ENCODE data around the gene CFAP61. TPM values are rescaled to one million over a fixed set of nuclear protein-coding genes. Genes with fewer than 3 reads are reported as not detected.

The CFAP61 gene
- total and polyA plus RNA-seq, 2 experiments from 2014 or later = 0.21 TPM; not detected in 1

GRCh38 chr20:20338133-20338730 lies 285.9 kb downstream of the CFAP61 start:
- Histone ChIP-seq H2AFZ (no peak overlapping the region), H4K20me1 (replicated peaks; ENCODE audit: insufficient read depth) (no peaks in the 10 kb centered on the region), H3K9me2 (ENCODE audit: insufficient read depth) (no peaks in the 10 kb centered on the region), H3F3A (replicated peaks; ENCODE audit: low read depth) (no peaks in the 10 kb centered on the region), H3K27ac (ENCODE audit: low read depth) (no peak overlapping the region), H3K4me2 (no peak overlapping the region), H3K4me1 (ENCODE audit: insufficient read depth) (no peaks in the 10 kb centered on the region), H3K36me3 (ENCODE audit: insufficient read depth) (no peaks in the 10 kb centered on the region), H3K27me3 (ENCODE audit: insufficient read depth) (no peaks in the 10 kb centered on the region), H3K4me3 (no peak overlapping the region), H3K79me2 (replicated peaks; ENCODE audit: insufficient read depth) (no peaks in the 10 kb centered on the region)
- Mint-ChIP-seq H3K27me3 (ENCODE audit: insufficient read depth, low read depth, poor library complexity) (peaks cover 2% of the 10 kb centered on the region), H3K4me3 (no peak overlapping the region), H3K27ac (no peak overlapping the region), H3K36me3 (ENCODE audit: low read depth) (no peaks in the 10 kb centered on the region; the same call in 2 of the 3 replicates), H3K4me1 (no peaks in the 10 kb centered on the region), H3K9me3 (peaks cover 10% of the 10 kb centered on the region; the same call in 1 of the 3 replicates)
- no peak for ATAC-seq
- no peak for TF ChIP-seq EZH2 (IDR thresholded peaks at IDR 0.05; ENCODE audit: low read depth, unreplicated experiment)
- no peak for TF ChIP-seq JUNB (IDR thresholded peaks at IDR 0.05; ENCODE audit: unreplicated experiment)
- no peak for TF ChIP-seq EZH2phosphoT487 (IDR thresholded peaks at IDR 0.05; ENCODE audit: unreplicated experiment)
- TF ChIP-seq ZNF331 (CRISPR knock-in tag; IDR thresholded peaks at IDR 0.05; ENCODE audit: low read depth) = no peak
- TF ChIP-seq ETS1 (IDR thresholded peaks at IDR 0.05) = no peak
- no peak for TF ChIP-seq POLR2AphosphoS5 (IDR thresholded peaks at IDR 0.05; ENCODE audit: low read depth)
- no peak for TF ChIP-seq NANOG (IDR thresholded peaks at IDR 0.05; ENCODE audit: borderline replicate concordance)
- TF ChIP-seq CREB1 (CRISPR knock-in tag; IDR thresholded peaks at IDR 0.05; ENCODE audit: low read depth) = no peak
- TF ChIP-seq CTCF (conservative IDR thresholded peaks at IDR 0.05; ENCODE audit: low read depth in 2 of 2) = no peak
- no peak for TF ChIP-seq REST (IDR thresholded peaks at IDR 0.05; ENCODE audit: unreplicated experiment)
- TF ChIP-seq ZNF462 (CRISPR knock-in tag; IDR thresholded peaks at IDR 0.05) = no peak
- DNase-seq (ENCODE audit: low spot score) = no peak

Data from GM23338 (cell line).